ENCODE results near the gene BACE2. TPM values are rescaled to one million over a fixed set of nuclear protein-coding genes. Genes with fewer than 3 reads are reported as not detected.

BACE2 gene
- total and polyA plus RNA-seq, 2 of the 4 experiments (the other 2 are of a cell fraction) = 17.0 to 35.5 TPM

GRCh38 chr21:41234569-41234968, 66.6 kb downstream of the BACE2 start:
- Histone ChIP-seq H4K8ac (ENCODE audit: low read depth in 2 of 2, low read length in 2 of 2) (no peak overlapping the region), H3K27me3 (ENCODE audit: control insufficient read depth, insufficient read depth, low read length) (no peaks in the 10 kb centered on the region), H3K79me1 (ENCODE audit: low read depth in 1 of 2, low read length in 2 of 2) (no peaks in the 10 kb centered on the region), H3K9ac (ENCODE audit: low read depth, low read length) (no peak overlapping the region), H2BK5ac (ENCODE audit: low read depth, low read length, poor library complexity, severe bottlenecking) (no peak overlapping the region), H3K36me3 (ENCODE audit: control insufficient read depth, insufficient read depth, low read length) (peaks cover 5% of the 10 kb centered on the region; the same call in 1 of the 2 replicates), H4K91ac (ENCODE audit: insufficient read depth, low read depth, low read length) (no peak overlapping the region), H3K56ac (ENCODE audit: extremely low read depth, insufficient read depth, low read length) (no peak overlapping the region), H3K4ac (ENCODE audit: low read depth, low read length) (no peak overlapping the region), H2AK9ac (replicated peaks; ENCODE audit: low read depth, low read length, poor library complexity) (no peak overlapping the region), H3K9me3 (ENCODE audit: control insufficient read depth, insufficient read depth, low read length) (no peaks in the 10 kb centered on the region), H3K4me3 (ENCODE audit: insufficient read depth, low read depth, low read length) (no peak overlapping the region), H3K27ac (ENCODE audit: insufficient read depth, low read length) (no peak overlapping the region), H3K4me1 (ENCODE audit: control insufficient read depth, insufficient read depth, low read length) (no peaks in the 10 kb centered on the region), H3K23ac (ENCODE audit: low read depth, low read length) (no peak overlapping the region), H2BK15ac (ENCODE audit: low read depth, low read length) (no peak overlapping the region), H2BK120ac (ENCODE audit: low read depth, low read length) (no peak overlapping the region), H3K9me1 (ENCODE audit: insufficient read depth, low read length) (no peaks in the 10 kb centered on the region), H4K5ac (ENCODE audit: low read depth, low read length) (no peak overlapping the region), H4K20me1 (ENCODE audit: insufficient read depth, low read length) (no peaks in the 10 kb centered on the region), H3K18ac (ENCODE audit: low read depth, low read length) (no peak overlapping the region), H2AK5ac (ENCODE audit: low read depth, low read length) (no peak overlapping the region), H2AFZ (replicated peaks; ENCODE audit: low read length, poor library complexity) (no peak overlapping the region), H2BK20ac (ENCODE audit: low read depth, low read length) (no peak overlapping the region), H3K4me2 (ENCODE audit: low read depth, low read length) (no peak overlapping the region), H3K14ac (replicated peaks; ENCODE audit: low read depth, low read length) (no peak overlapping the region)
- ATAC-seq (ENCODE audit: low read depth) (no peak), DNase-seq (no peak)
- WGBS, 2 experiments (ENCODE audit: extremely low coverage in 2 of 2, insufficient read length in 1 of 2) = 87% methylated on average over 3 of the region's 5 CpGs; no CpG with 5 or more reads in 1 of the 2 experiments
- no peak for TF ChIP-seq ELK1 (IDR thresholded peaks at IDR 0.05; ENCODE audit: borderline replicate concordance, low read depth, low read length)
- TF ChIP-seq SMC3 (IDR thresholded peaks at IDR 0.05; ENCODE audit: low read depth, low read length) = no peak
- TF ChIP-seq NFE2L2 (IDR thresholded peaks at IDR 0.05; ENCODE audit: low read depth, low read length) = no peak
- TF ChIP-seq CTCF (conservative IDR thresholded peaks at IDR 0.05; ENCODE audit: low read depth, low read length) = no peak
- no peak for TF ChIP-seq CEBPB (IDR thresholded peaks at IDR 0.05; ENCODE audit: low read depth, low read length)
- TF ChIP-seq MXI1 (IDR thresholded peaks at IDR 0.05; ENCODE audit: borderline replicate concordance, low read depth, low read length) = no peak
- no peak for TF ChIP-seq USF2 (IDR thresholded peaks at IDR 0.05; ENCODE audit: low read depth, low read length)
- TF ChIP-seq BHLHE40 (IDR thresholded peaks at IDR 0.05; ENCODE audit: low read depth, low read length) = no peak
- TF ChIP-seq CHD1 (IDR thresholded peaks at IDR 0.05; ENCODE audit: low read depth, low read length) = no peak
- TF ChIP-seq MAZ (IDR thresholded peaks at IDR 0.05; ENCODE audit: borderline replicate concordance, low read depth, low read length) = no peak
- BruUV-seq (replicated peaks) = no TSS peak
- in situ Hi-C loops (cut with MboI; ENCODE audit: low sequenced_read_pairs) = no loop called here
- intact Hi-C loops (cut with micrococcal nuclease) = no loop called here
- ChIA-PET POLR2A (ENCODE audit: unreplicated experiment) (no interaction called here), CTCF (no interaction called here)
- dilution Hi-C loops (cut with HindIII; ENCODE audit: low sequenced_read_pairs, unreplicated experiment) = no loop called here

All from IMR-90 (cell line).